ENCODE measurements around the gene GATA6. TPM values are rescaled to one million over a fixed set of nuclear protein-coding genes. Genes with fewer than 3 reads are reported as not detected.

GATA6 gene
- total and polyA plus RNA-seq, 9 donors = 30.2 to 221 (median 129) TPM

- no peaks in the 10 kb centered on the region for H3K27me3 ChIP-seq
- intact Hi-C loops (cut with DNase I) = no loop called here
- no peaks in the 10 kb centered on the region for H3K9me3 ChIP-seq
- H3K36me3 ChIP-seq = no peaks in the 10 kb centered on the region
- no peak overlapping the region for H3K4me3 ChIP-seq
- H3K4me1 ChIP-seq (ENCODE audit: insufficient read depth) = no peaks in the 10 kb centered on the region
- H3K27ac ChIP-seq = no peak overlapping the region
- WGBS, 3 donors = 76 to 82% (median 76%) methylated on average over 6 of the region's 6 CpGs
- DNase-seq = no peak
- TF ChIP-seq CTCF (IDR thresholded peaks at IDR 0.05) (no peak), EP300 (IDR thresholded peaks at IDR 0.05) (no peak), POLR2A (IDR thresholded peaks at IDR 0.05) (no peak)
These were observed 72.6 kb downstream of the GATA6 start for GRCh38 chr18:22241921-22242361.

GRCh38 chr18:22243513-22243912, 74.1 kb downstream of the GATA6 start:
- Histone ChIP-seq H3K27me3 (no peaks in the 10 kb centered on the region), H3K4me1 (ENCODE audit: insufficient read depth) (no peaks in the 10 kb centered on the region), H3K27ac (no peak overlapping the region), H3K4me3 (no peak overlapping the region), H3K36me3 (no peaks in the 10 kb centered on the region), H3K9me3 (no peaks in the 10 kb centered on the region)
- intact Hi-C loops (cut with DNase I) = no loop called here
- DNase-seq = no peak
- TF ChIP-seq POLR2A (IDR thresholded peaks at IDR 0.05) (no peak), CTCF (IDR thresholded peaks at IDR 0.05) (no peak), EP300 (IDR thresholded peaks at IDR 0.05) (no peak)
- 86 to 97% (median 95%) methylated on average over 3 of the region's 3 CpGs for WGBS, 3 donors

- intact Hi-C loops (cut with DNase I) = no loop called here
- Histone ChIP-seq H3K9me3 (no peaks in the 10 kb centered on the region), H3K4me1 (ENCODE audit: insufficient read depth) (no peaks in the 10 kb centered on the region), H3K36me3 (no peaks in the 10 kb centered on the region), H3K27me3 (no peaks in the 10 kb centered on the region), H3K27ac (no peak overlapping the region), H3K4me3 (no peak overlapping the region)
- 88 to 92% (median 91%) methylated on average over 4 of the region's 4 CpGs for WGBS, 3 donors
- DNase-seq = no peak
- no peak for TF ChIP-seq EP300 (IDR thresholded peaks at IDR 0.05)
- TF ChIP-seq POLR2A (IDR thresholded peaks at IDR 0.05) = no peak
- no peak for TF ChIP-seq CTCF (IDR thresholded peaks at IDR 0.05)
These were observed 80.6 kb downstream of the GATA6 start for GRCh38 chr18:22250026-22250425.

GRCh38 chr18:22250591-22250996, 81.2 kb downstream of the GATA6 start:
- intact Hi-C loops (cut with DNase I) = no loop called here
- Histone ChIP-seq H3K27ac (no peak overlapping the region), H3K36me3 (no peaks in the 10 kb centered on the region), H3K4me3 (no peak overlapping the region), H3K27me3 (no peaks in the 10 kb centered on the region), H3K4me1 (ENCODE audit: insufficient read depth) (no peaks in the 10 kb centered on the region), H3K9me3 (no peaks in the 10 kb centered on the region)
- WGBS, 3 donors = 64 to 71% (median 70%) methylated on average over 8 of the region's 8 CpGs
- no peak for DNase-seq
- TF ChIP-seq CTCF (IDR thresholded peaks at IDR 0.05) (no peak), EP300 (IDR thresholded peaks at IDR 0.05) (no peak), POLR2A (IDR thresholded peaks at IDR 0.05) (no peak)

Small RNA genes within 50 kb of the gene (small RNA-seq; reads per million reads assigned to genes)
- not detected for gene RNU6-702P
- not detected for gene RNU6ATAC20P

Other genes starting within 250 kb of the GATA6 start
- not detected for gene CTAGE1, start 248.3 kb downstream of the GATA6 start, total RNA-seq
- not detected for gene CTAGE1, start 248.3 kb downstream of the GATA6 start, polyA plus RNA-seq

Measured in ovary (tissue), 9 donors.